CD14-positive monocyte (primary cell): Measurements from ENCODE around the gene SPTLC2. TPM values are rescaled to one million over a fixed set of nuclear protein-coding genes. Genes with fewer than 3 reads are reported as not detected.
A peak's percentile ranks its signal among the peaks of the same experiment; 100 is the strongest.

Source experiments
- DNase-seq, 3 donors: peaks; one replicate each; pipeline ENCODE4 v3.0.0-alpha.2; 2011 to 2022
- H2AFZ ChIP-seq: 2 replicates; pipeline ENCODE4 v1.6.0; 2012; ENCODE audit warnings: mild to moderate bottlenecking, low read depth, low read length, inconsistent platforms; ENCODE audit not compliant: insufficient read depth, poor library complexity, severe bottlenecking
- H3K27ac ChIP-seq, 2 donors: 1 replicate in 1 of 2; 2 replicates in 1 of 2; pipeline ENCODE4 v1.5.1; 2012 to 2013; ENCODE audit warnings: low read length in 2 of 2, control low read depth in 1 of 2, inconsistent platforms in 1 of 2, low read depth in 1 of 2, mild to moderate bottlenecking in 1 of 2
- H3K27me3 ChIP-seq, 2 donors: one replicate each; pipeline versions ENCODE4 v1.6.0 to v1.6.1; 2011 to 2013; ENCODE audit warnings: low read length in 2 of 2; ENCODE audit not compliant: control insufficient read depth in 2 of 2, insufficient read depth in 2 of 2
- H3K36me3 ChIP-seq, 2 donors: replicated peaks in 1 of 2; 1 replicate in 1 of 2; 2 replicates in 1 of 2; pipeline versions ENCODE4 v1.5.1 to v1.6.1; 2012 to 2013; ENCODE audit warnings: low read length in 2 of 2, control low read depth in 1 of 2, inconsistent platforms in 1 of 2, mild to moderate bottlenecking in 1 of 2; ENCODE audit not compliant: insufficient read depth in 2 of 2, control insufficient read depth in 1 of 2
- H3K4me1 ChIP-seq, 2 donors: 1 replicate in 1 of 2; 2 replicates in 1 of 2; pipeline versions ENCODE4 v1.5.1 to v1.6.1; 2012 to 2013; ENCODE audit warnings: low read length in 2 of 2, control low read depth in 1 of 2, inconsistent platforms in 1 of 2, mild to moderate bottlenecking in 1 of 2, moderate library complexity in 1 of 2; ENCODE audit not compliant: insufficient read depth in 2 of 2, control insufficient read depth in 1 of 2
- H3K4me2 ChIP-seq: replicated peaks from 2 replicates; pipeline ENCODE3; 2012; ENCODE audit warnings: low read length, moderate library complexity, mild to moderate bottlenecking; ENCODE audit not compliant: poor library complexity, severe bottlenecking; ENCODE audit errors: extremely low read depth
- H3K4me3 ChIP-seq, 3 experiments: fragments of 200-600 bp in 1 of 3; sonication (generic) in 1 of 3; replicated peaks in 1 of 3; 1 replicate in 2 of 3; 2 replicates in 1 of 3; pipeline ENCODE4 v1.5.1; 2011 to 2013; ENCODE audit warnings: low read length in 3 of 3, mild to moderate bottlenecking in 3 of 3, control low read depth in 2 of 3, low read depth in 2 of 3, inconsistent platforms in 1 of 3, moderate library complexity in 1 of 3
- H3K79me2 ChIP-seq: 2 replicates; pipeline ENCODE4 v1.6.0; 2012; ENCODE audit warnings: mild to moderate bottlenecking, control low read depth, inconsistent platforms, low read length, moderate library complexity; ENCODE audit not compliant: insufficient read depth
- H3K9ac ChIP-seq: 2 replicates; pipeline ENCODE4 v1.6.0; 2017; ENCODE audit warnings: low read length, mild to moderate bottlenecking; ENCODE audit not compliant: insufficient read depth, poor library complexity, severe bottlenecking
- H3K9me3 ChIP-seq, 2 donors: replicated peaks in 1 of 2; 1 replicate in 1 of 2; 2 replicates in 1 of 2; pipeline versions ENCODE4 v1.5.1 to v1.6.1; 2012 to 2013; ENCODE audit warnings: low read length in 2 of 2, control low read depth in 1 of 2; ENCODE audit not compliant: control insufficient read depth in 1 of 2, insufficient read depth in 1 of 2
- H4K20me1 ChIP-seq: 2 replicates; pipeline ENCODE4 v1.6.0; 2012; ENCODE audit warnings: mild to moderate bottlenecking, low read length, control low read depth, moderate library complexity; ENCODE audit not compliant: insufficient read depth
- H3K27ac Mint-ChIP-seq, 7 donors: one replicate each; pipeline ENCODE4 v1.8.0; 2020; ENCODE audit warnings: mild to moderate bottlenecking in 7 of 7, mixed read lengths in 7 of 7, moderate library complexity in 6 of 7, inconsistent platforms in 2 of 7
- H3K27me3 Mint-ChIP-seq, 3 donors: one replicate each; pipeline ENCODE4 v1.8.0; 2021 to 2022; ENCODE audit warnings: low read depth in 3 of 3, mild to moderate bottlenecking in 3 of 3, mixed read lengths in 3 of 3, moderate library complexity in 3 of 3, inconsistent platforms in 1 of 3
- H3K36me3 Mint-ChIP-seq, 2 donors: one replicate each; pipeline ENCODE4 v1.8.0; 2020; ENCODE audit warnings: mixed read lengths in 2 of 2, inconsistent platforms in 1 of 2, mild to moderate bottlenecking in 1 of 2
- H3K4me1 Mint-ChIP-seq: one replicate; pipeline ENCODE4 v1.8.0; 2020; ENCODE audit warnings: mild to moderate bottlenecking, mixed read lengths
- H3K4me3 Mint-ChIP-seq, 2 donors: one replicate each; pipeline ENCODE4 v1.8.0; 2020; ENCODE audit warnings: mild to moderate bottlenecking in 2 of 2, mixed read lengths in 2 of 2, moderate library complexity in 1 of 2
- H3K9me3 Mint-ChIP-seq, 7 donors: one replicate each; pipeline ENCODE4 v1.8.0; 2020 to 2022; ENCODE audit warnings: mixed read lengths in 7 of 7, mild to moderate bottlenecking in 6 of 7, moderate library complexity in 6 of 7, inconsistent platforms in 2 of 7
- CTCF ChIP-seq: fragments of 200-600 bp; IDR thresholded peaks from one replicate; pipeline ENCODE4 v1.8.0; 2022; ENCODE audit warnings: antibody characterized with exemption, mild to moderate bottlenecking
- WGBS: methylation state at CpG from one replicate; pipeline ENCODE4 v1.1.5; 2013; ENCODE audit warnings: missing lambda C conversion rate; ENCODE audit not compliant: insufficient coverage; 5-methylcytosine and 5-hydroxymethylcytosine counted together
- intact Hi-C, 2 donors: fragments of 100-400 bp; cut with micrococcal nuclease; formaldehyde crosslinking; loops; one replicate each; pipeline versions ENCODE4 v1.15.0 to v1.15.1; 2023
- polyA plus RNA-seq, 3 donors: library from polyadenylated mRNA; depleted of rRNA in 1 of 3; unstranded in 2 of 3; stranded (reverse) in 1 of 3; fragments of 300-500 nt in 2 of 3; fragments of >200 nt in 1 of 3; fragmentation: Illumina TruSeq in 2 of 3; gene quantifications; 1 replicate in 2 of 3; 2 replicates in 1 of 3; pipeline ENCODE4 v1.2.3, GENCODE V29; 2012 to 2021

Gene SPTLC2
- polyA plus RNA-seq, 3 donors = 38.1 to 81.9 (median 73.1) TPM

- H3K27ac Mint-ChIP-seq = peak overlapping the region in 6 of 7 donors; percentile 5 to 73 (median 42)
- intact Hi-C loops = loop anchor here in 1 of 2 donors (10.0 kb wide), 1 partner anchor 103 kb away; the partner anchor contains the start of genes ALKBH1 and SLIRP
- H3K4me3 Mint-ChIP-seq = no peak overlapping the region
Observed at GRCh38 chr14:77601846-77602619, 14.4 kb downstream of the SPTLC2 start.

GRCh38 chr14:77599889-77600288, 16.5 kb downstream of the SPTLC2 start:
- Histone ChIP-seq H3K4me2 (no peak overlapping the region), H3K9me3 (no peaks in the 10 kb centered on the region), H2AFZ (no peak overlapping the region), H3K79me2 (peaks cover 99% of the 10 kb centered on the region), H3K4me3 (no peak overlapping the region), H3K9ac (no peak overlapping the region), H3K4me1 (peaks cover 27 to 28% of the 10 kb centered on the region in 2 donors), H3K27ac (peak overlapping the region; percentile 9 to 27), H4K20me1 (peaks cover 70% of the 10 kb centered on the region), H3K36me3 (peaks cover 20 to 26% of the 10 kb centered on the region in 2 donors), H3K27me3 (no peaks in the 10 kb centered on the region)
- TF ChIP-seq CTCF = no peak
- Mint-ChIP-seq H3K36me3 (peaks cover 31 to 46% of the 10 kb centered on the region in 2 donors), H3K27ac (peak overlapping the region; percentile 2 to 92 (median 21)), H3K4me3 (no peak overlapping the region), H3K4me1 (peaks cover 60% of the 10 kb centered on the region), H3K9me3 (no peaks in the 10 kb centered on the region), H3K27me3 (no peaks in the 10 kb centered on the region)
- no peak for DNase-seq
- intact Hi-C loops = loop anchor here in 1 of 2 donors (10.0 kb wide), 1 partner anchor 105 kb away; the partner anchor contains the start of genes ALKBH1 and SLIRP
- WGBS = no CpG with 5 or more reads among the region's 3 CpGs

More at GRCh38 chr14:77601846-77602619, 14.4 kb downstream of the SPTLC2 start:
- Histone ChIP-seq H3K9ac (no peak overlapping the region), H3K27ac (no peak overlapping the region), H4K20me1 (peaks cover 91% of the 10 kb centered on the region), H3K9me3 (no peaks in the 10 kb centered on the region), H3K79me2 (peaks cover 100% of the 10 kb centered on the region), H3K4me2 (no peak overlapping the region), H3K36me3 (peaks cover 2 to 5% of the 10 kb centered on the region in 2 donors), H3K4me1 (peaks cover 41 to 47% of the 10 kb centered on the region in 2 donors), H2AFZ (no peak overlapping the region), H3K27me3 (no peaks in the 10 kb centered on the region), H3K4me3 (no peak overlapping the region)
- H3K27me3 Mint-ChIP-seq = no peaks in the 10 kb centered on the region
- peaks cover 75% of the 10 kb centered on the region for H3K4me1 Mint-ChIP-seq
- peaks cover 15 to 29% of the 10 kb centered on the region in 2 donors for H3K36me3 Mint-ChIP-seq
- H3K9me3 Mint-ChIP-seq = no peaks in the 10 kb centered on the region
- TF ChIP-seq CTCF = no peak
- DNase-seq = no peak
- WGBS = over 99% methylated on average over 11 of the region's 12 CpGs
